GM23248 (cell line): ENCODE measurements around the gene ARF1. TPM values are rescaled to one million over a fixed set of nuclear protein-coding genes. Genes with fewer than 3 reads are reported as not detected.

Source experiments
- DNase-seq: peaks from one replicate; pipeline ENCODE4 v3.0.0-alpha.2; 2015
- H2AFZ ChIP-seq: fragments of 200-600 bp; sonication (generic); 2 replicates; pipeline ENCODE4 v1.6.1; 2016; ENCODE audit warnings: antibody characterized with exemption
- H3F3A ChIP-seq: fragments of 200-600 bp; sonication (generic); 2 replicates; pipeline ENCODE4 v1.6.1; 2016; ENCODE audit warnings: mild to moderate bottlenecking, antibody characterized with exemption, mixed run types; ENCODE audit not compliant: insufficient read depth
- H3K27ac ChIP-seq: fragments of 200-600 bp; sonication (generic); 2 replicates; pipeline ENCODE4 v1.5.1; 2016; ENCODE audit warnings: mild to moderate bottlenecking
- H3K27me3 ChIP-seq: fragments of 200-600 bp; sonication (generic); replicated peaks from 2 replicates; pipeline ENCODE4 v1.6.1; 2016; ENCODE audit warnings: mild to moderate bottlenecking; ENCODE audit not compliant: insufficient read depth
- H3K36me3 ChIP-seq: fragments of 200-600 bp; sonication (generic); 2 replicates; pipeline ENCODE4 v1.6.1; 2016; ENCODE audit warnings: low read depth, mild to moderate bottlenecking
- H3K4me1 ChIP-seq: fragments of 200-600 bp; sonication (generic); 2 replicates; pipeline ENCODE4 v1.6.1; 2016; ENCODE audit warnings: mild to moderate bottlenecking; ENCODE audit not compliant: insufficient read depth
- H3K4me2 ChIP-seq: fragments of 200-600 bp; sonication (generic); one replicate; pipeline ENCODE4 v1.6.1; 2016; ENCODE audit warnings: mild to moderate bottlenecking; ENCODE audit not compliant: unreplicated experiment
- H3K4me3 ChIP-seq: fragments of 200-600 bp; sonication (generic); 2 replicates; pipeline ENCODE4 v1.5.1; 2016; ENCODE audit warnings: mild to moderate bottlenecking
- H3K79me2 ChIP-seq: fragments of 200-600 bp; sonication (generic); 2 replicates; pipeline ENCODE4 v1.6.1; 2016; ENCODE audit warnings: mild to moderate bottlenecking; ENCODE audit not compliant: insufficient read depth
- H3K9ac ChIP-seq: fragments of 200-600 bp; sonication (generic); 2 replicates; pipeline ENCODE4 v1.6.1; 2016; ENCODE audit warnings: mild to moderate bottlenecking
- H3K9me2 ChIP-seq: fragments of 200-600 bp; sonication (generic); 2 replicates; pipeline ENCODE4 v1.6.1; 2016; ENCODE audit warnings: mixed run types, mild to moderate bottlenecking, moderate library complexity; ENCODE audit not compliant: insufficient read depth
- H3K9me3 ChIP-seq: fragments of 200-600 bp; sonication (generic); one replicate; pipeline ENCODE4 v1.6.1; 2017; ENCODE audit warnings: low read depth
- H4K20me1 ChIP-seq: fragments of 200-600 bp; sonication (generic); 2 replicates; pipeline ENCODE4 v1.6.0; 2016; ENCODE audit not compliant: insufficient read depth
- EZH2 ChIP-seq: fragments of 200-600 bp; sonication (generic); IDR thresholded peaks from 2 replicates; pipeline ENCODE4 v1.6.1; 2018; ENCODE audit warnings: antibody characterized with exemption, mild to moderate bottlenecking; ENCODE audit not compliant: insufficient read depth, poor library complexity, severe bottlenecking
- EZH2phosphoT487 ChIP-seq: fragments of 200-600 bp; sonication (generic); IDR thresholded peaks from 2 replicates; pipeline ENCODE4 v1.6.1; 2018; ENCODE audit warnings: antibody characterized with exemption, moderate library complexity, mild to moderate bottlenecking, low read depth; ENCODE audit not compliant: insufficient read depth
- WGBS, 2 experiments: methylation state at CpG; one replicate each; pipeline ENCODE4 v1.1.6; 2015 to 2017; ENCODE audit warnings: low lambda C conversion rate in 2 of 2, low coverage in 1 of 2; ENCODE audit errors: missing lambda C conversion rate in 2 of 2; 5-methylcytosine and 5-hydroxymethylcytosine counted together
- in situ Hi-C: fragments of 300-500 bp; cut with MboI; formaldehyde crosslinking; loops from 2 replicates; pipeline ENCODE4 v1.15.0; 2020
- polyA plus RNA-seq: library from polyadenylated mRNA; unstranded; fragments of >200 nt; fragmentation: Nextera tagmentation; extraction: Ambion mirVana; gene quantifications from 2 replicates; pipeline ENCODE4 v1.2.1, GENCODE V29; 2016
- total RNA-seq: library from RNA; depleted of rRNA; stranded (reverse); fragments of >200 nt; shearing (Covaris generic); gene quantifications from 2 replicates; pipeline ENCODE4 v1.2.3, GENCODE V29; 2014

The ARF1 gene
- total and polyA plus RNA-seq, 2 experiments from 2014 or later: 292 to 656 TPM

GRCh38 chr1:228108055-228108690 lies 25.7 kb downstream of the ARF1 start:
- in situ Hi-C loops: no loop called here
- H3K79me2 ChIP-seq: peaks cover 28% of the 10 kb centered on the region
- peaks cover 13% of the 10 kb centered on the region for H3K4me1 ChIP-seq
- H3K4me2 ChIP-seq: peak overlapping the region; percentile 90
- H4K20me1 ChIP-seq: no peaks in the 10 kb centered on the region
- H3K27ac ChIP-seq: peak overlapping the region; percentile 22
- H3K9me3 ChIP-seq: no peaks in the 10 kb centered on the region
- TF ChIP-seq EZH2phosphoT487: no peak
- TF ChIP-seq EZH2: no peak
- H3K9ac ChIP-seq: peak overlapping the region; percentile 93
- no peak overlapping the region for H2AFZ ChIP-seq
- 84% methylated on average over 11 of the region's 11 CpGs for WGBS, 2 experiments
- no peaks in the 10 kb centered on the region for H3K9me2 ChIP-seq
- no peak for DNase-seq
- H3K27me3 ChIP-seq: no peaks in the 10 kb centered on the region
- no peaks in the 10 kb centered on the region for H3F3A ChIP-seq
- H3K4me3 ChIP-seq: peak overlapping the region; percentile 87
- no peaks in the 10 kb centered on the region for H3K36me3 ChIP-seq

GRCh38 chr1:228108742-228109072 lies 26.2 kb downstream of the ARF1 start:
- in situ Hi-C loops: no loop called here

GRCh38 chr1:228109073-228109961 lies 26.8 kb downstream of the ARF1 start, which contains the start of gene MRPL55:
MRPL55 (minus strand) TSS chr1:228109299; CDS start chr1:228108260, 1,039 bp downstream.
- peak within 1 kb of the TSS; percentile 90 for H3K4me2 ChIP-seq
- H2AFZ ChIP-seq: peak within 1 kb of the TSS; percentile 98
- H3K79me2 ChIP-seq: peaks cover 28% of the 10 kb centered on the region
- peak; percentile 97 for DNase-seq
- 1 to 2% methylated on average over 37 to 66 of the region's 66 CpGs for WGBS, 2 experiments
- no peak for TF ChIP-seq EZH2
- no peak for TF ChIP-seq EZH2phosphoT487
- H3K4me3 ChIP-seq: peak within 1 kb of the TSS; percentile 87
- H3K9me3 ChIP-seq: no peaks in the 10 kb centered on the region
- H3K9ac ChIP-seq: peak within 1 kb of the TSS; percentile 93
- H4K20me1 ChIP-seq: no peaks in the 10 kb centered on the region
- H3K27me3 ChIP-seq: no peaks in the 10 kb centered on the region
- 0 out of 2 replicates have a peak, but pooled peaks cover 4% of the 10 kb centered on the region for H3K4me1 ChIP-seq
- peak within 1 kb of the TSS; percentile 22 for H3K27ac ChIP-seq
- no peaks in the 10 kb centered on the region for H3F3A ChIP-seq
- no peaks in the 10 kb centered on the region for H3K36me3 ChIP-seq
- in situ Hi-C loops: no loop called here
- no peaks in the 10 kb centered on the region for H3K9me2 ChIP-seq

More at GRCh38 chr1:228108742-228109072, 26.2 kb downstream of the ARF1 start:
- Histone ChIP-seq H4K20me1 (no peaks in the 10 kb centered on the region), H3K27me3 (no peaks in the 10 kb centered on the region), H3K27ac (peak overlapping the region; percentile 22), H3K79me2 (peaks cover 28% of the 10 kb centered on the region), H3K4me2 (peak overlapping the region; percentile 90), H3K9me3 (no peaks in the 10 kb centered on the region), H3F3A (no peaks in the 10 kb centered on the region), H3K9me2 (no peaks in the 10 kb centered on the region), H3K4me1 (peaks cover 10% of the 10 kb centered on the region), H2AFZ (peak overlapping the region; percentile 98), H3K4me3 (peak overlapping the region; percentile 87), H3K9ac (peak overlapping the region; percentile 93), H3K36me3 (no peaks in the 10 kb centered on the region)
- DNase-seq: no peak
- WGBS, 2 experiments: 2% methylated on average over 8 of the region's 8 CpGs
- TF ChIP-seq EZH2phosphoT487 (no peak), EZH2 (no peak)

- Histone ChIP-seq H3K27ac (no peak overlapping the region), H2AFZ (peak overlapping the region; percentile 98), H3K36me3 (no peaks in the 10 kb centered on the region), H3K4me2 (peak overlapping the region; percentile 82), H3K9me3 (no peaks in the 10 kb centered on the region), H4K20me1 (no peaks in the 10 kb centered on the region), H3K4me1 (0 out of 2 replicates have a peak, but pooled peaks cover 4% of the 10 kb centered on the region), H3K9ac (peak overlapping the region; percentile 93), H3K9me2 (no peaks in the 10 kb centered on the region), H3K4me3 (peak overlapping the region; percentile 87), H3F3A (no peaks in the 10 kb centered on the region), H3K79me2 (peaks cover 28% of the 10 kb centered on the region), H3K27me3 (no peaks in the 10 kb centered on the region)
- in situ Hi-C loops: no loop called here
- 23 to 38% methylated on average over 7 to 15 of the region's 15 CpGs for WGBS, 2 experiments
- TF ChIP-seq EZH2phosphoT487 (no peak), EZH2 (no peak)
- peak; percentile 53 for DNase-seq
Observed at GRCh38 chr1:228109962-228110488, 27.5 kb downstream of the ARF1 start.
